Stimulated activated CD4-positive, alpha-beta T cell treated with anti-CD3 and anti-CD28 coated beads, TNF-alpha, amount 100 ng/mL, for 24 hours (primary cell): ENCODE data around the gene TTYH2.
"Not testable (repeated sequence)": the region's sequence is repeated elsewhere in the genome, so short reads cannot be mapped to it uniquely, and the experiment has no call there.

Experiments used
- DNase-seq, 3 experiments: peaks; one replicate each; pipeline ENCODE4 v3.0.0-alpha.2; 2020; ENCODE audit warnings: low read depth in 3 of 3

The TTYH2 gene

DNA sequence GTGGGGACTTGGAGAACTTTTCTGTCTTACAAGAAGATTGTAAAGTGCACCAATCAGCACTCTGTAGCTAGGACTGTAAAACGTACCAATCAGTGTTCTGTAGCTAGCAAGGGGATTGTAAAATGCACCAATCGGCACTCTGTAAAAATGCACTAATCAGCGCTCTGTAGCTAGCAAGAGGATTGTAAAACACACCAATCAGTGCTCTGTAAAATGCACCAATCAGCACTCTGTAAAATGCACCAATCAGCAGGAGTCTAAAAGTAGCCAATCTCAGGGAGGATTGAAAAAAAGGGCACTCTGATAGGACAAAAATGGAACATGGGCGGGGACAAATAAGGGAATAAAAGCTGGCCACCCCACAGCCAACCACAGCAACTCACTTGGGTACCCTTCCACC is 53.7 kb downstream of the TTYH2 start:
- DNase-seq, result not testable (repeated sequence)

DNA sequence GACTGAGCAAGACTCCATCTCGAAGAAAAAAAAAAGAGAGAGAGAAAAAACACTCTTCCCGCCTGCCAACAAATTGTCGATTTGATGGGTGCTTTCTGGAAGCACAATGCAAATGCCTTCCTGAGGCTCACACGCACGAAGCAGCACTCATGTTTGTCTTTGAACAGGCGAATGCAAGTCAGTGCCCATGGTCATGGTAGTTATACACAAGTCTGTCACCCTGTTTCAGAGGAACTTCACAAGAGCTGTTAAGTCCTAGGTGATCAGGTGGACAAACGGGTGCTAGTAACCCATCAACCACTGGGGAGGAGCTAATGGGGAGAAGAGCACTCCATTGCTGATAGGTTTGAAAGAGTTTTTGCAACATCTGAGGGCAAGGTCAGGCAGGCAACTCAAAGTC is 54.2 kb downstream of the TTYH2 start:
- DNase-seq, result no peak

DNA sequence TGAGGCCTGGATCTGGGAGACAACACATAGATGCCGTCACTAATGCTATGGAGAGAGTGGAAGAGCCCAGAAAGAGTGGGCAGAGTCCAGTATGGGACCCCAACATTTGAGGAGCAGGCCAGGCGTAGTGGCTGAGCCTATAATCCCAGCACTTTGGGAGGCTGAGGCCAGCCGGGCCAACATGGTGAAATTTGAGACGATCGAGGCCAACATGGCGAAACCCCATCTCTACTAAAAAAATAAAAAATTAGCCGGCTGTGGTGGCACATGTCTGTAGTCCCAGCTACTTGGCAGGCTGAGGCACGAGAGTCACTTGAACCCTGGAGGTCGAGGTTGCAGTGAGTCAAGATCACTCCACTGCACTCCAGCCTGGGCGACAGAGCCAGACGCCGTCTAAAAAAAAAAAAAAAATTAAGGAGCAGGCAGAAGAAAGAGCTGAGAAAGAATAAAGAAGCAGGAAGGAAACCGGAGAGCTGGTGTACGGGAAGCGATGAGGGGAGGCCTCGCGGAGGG is 54.7 kb downstream of the TTYH2 start:
- no peak for DNase-seq

DNA sequence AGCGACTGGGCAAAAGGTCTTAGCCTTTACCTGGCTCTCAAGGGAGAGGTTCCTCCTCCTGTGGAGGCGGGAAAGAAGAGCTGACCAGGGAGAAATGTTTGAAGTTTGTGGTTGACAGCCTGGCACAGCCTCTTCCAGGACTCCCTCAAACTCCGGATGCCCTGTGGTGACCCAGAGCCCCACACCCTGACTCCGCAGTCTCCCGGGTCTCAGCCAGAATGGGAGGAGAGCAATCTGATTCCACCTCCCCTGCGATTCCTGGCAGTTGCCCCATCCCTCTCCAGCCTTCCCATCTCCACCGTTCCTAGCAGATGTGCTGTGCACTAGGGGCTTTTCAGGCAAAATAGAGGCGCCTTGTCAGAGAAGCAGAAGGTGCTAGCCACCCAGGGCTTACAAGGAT is 55.2 kb downstream of the TTYH2 start:
- no peak for DNase-seq

DNA sequence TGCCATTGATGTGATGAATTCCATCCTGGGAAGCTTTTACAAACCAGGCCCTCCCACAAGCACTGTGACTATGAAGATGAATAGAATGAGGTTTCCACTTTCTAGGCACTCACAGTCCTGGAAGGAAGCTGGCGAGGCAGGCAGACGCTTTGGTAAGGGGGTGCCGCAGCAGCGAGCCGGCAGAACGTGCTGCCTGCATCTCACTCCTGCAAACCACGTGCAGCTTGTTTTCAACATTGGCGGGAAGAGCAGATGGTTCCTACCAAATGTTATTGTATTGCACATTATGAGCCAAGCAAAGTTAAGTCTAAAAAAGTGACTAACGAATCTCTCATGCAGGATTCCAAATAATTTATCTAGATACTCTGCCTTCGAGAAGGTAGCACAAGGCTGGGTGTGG is 57.0 kb downstream of the TTYH2 start:
- DNase-seq, result no peak

DNA sequence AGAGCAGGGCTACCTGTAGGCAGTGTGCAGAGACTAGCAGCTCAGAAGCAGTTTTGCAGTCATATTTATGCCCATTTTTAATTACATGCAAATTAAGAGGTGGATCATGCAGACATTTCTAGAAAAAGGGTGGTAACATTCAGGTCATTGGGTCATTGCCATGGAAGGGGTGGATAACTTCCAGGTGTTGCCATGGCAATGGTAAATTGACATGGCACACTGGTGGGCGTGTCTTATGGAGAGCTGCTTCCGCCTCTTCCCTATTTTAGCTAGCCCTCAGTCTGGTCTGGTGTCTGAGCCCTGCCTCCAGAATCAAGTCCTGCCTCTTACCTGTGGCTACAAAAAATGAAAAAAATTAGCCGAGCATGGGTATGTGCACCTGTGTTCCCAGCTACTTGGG is 57.9 kb downstream of the TTYH2 start:
- DNase-seq, result no peak

DNA sequence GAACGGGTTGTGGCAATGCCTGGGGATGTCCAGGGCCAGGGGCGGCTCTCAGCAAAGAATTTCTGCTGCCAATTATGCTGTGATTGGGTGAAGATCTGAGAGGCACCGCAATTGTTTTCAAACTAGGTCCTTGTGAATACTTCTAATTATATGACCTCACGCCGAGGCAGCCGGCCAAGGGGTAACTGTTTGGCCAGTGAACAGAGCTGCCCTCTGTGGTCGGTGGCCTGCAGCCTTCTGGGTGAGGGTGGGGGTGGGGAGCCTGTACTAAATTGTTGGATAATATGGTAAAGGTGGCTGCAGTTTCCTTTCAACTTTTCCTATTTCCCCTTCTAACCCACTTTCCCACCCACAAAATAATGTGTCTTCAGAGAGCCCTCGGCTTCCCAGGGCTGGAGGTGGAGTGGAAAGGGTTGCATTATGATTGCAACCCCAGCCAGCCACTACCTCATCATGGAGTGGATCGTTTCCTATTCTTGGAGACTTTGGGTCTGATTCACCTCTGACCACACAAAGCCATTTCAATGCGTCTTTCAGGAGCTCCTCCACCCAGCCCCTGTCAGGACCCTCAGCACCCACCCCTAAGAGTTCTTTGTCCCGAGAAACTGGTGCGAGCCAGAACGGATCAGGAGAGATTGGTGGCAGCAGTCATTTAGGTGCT is 58.7 kb downstream of the TTYH2 start:
- no peak for DNase-seq

DNA sequence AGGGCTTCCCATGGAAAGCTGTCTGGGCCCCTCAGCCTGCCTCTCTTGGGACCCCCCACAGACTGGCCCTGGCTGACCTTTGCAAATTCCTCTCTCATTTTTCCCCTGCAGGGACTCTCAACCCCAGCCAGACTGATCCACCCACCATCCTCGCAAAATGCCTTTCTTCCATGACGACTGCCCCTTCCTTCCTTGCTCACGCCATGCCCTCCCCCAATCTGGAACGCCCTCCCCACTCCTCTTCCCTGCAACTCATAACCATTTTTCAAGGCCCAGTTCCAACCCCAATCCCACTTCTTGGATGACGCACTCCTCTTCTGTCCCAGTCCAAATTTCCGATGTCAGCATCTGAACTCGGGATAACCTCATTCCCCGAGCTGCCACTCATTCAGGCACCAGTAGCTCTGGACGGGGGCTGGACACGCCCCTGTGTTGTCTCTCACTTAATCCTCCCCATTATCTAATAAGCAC is 59.4 kb downstream of the TTYH2 start:
- no peak for DNase-seq

DNA sequence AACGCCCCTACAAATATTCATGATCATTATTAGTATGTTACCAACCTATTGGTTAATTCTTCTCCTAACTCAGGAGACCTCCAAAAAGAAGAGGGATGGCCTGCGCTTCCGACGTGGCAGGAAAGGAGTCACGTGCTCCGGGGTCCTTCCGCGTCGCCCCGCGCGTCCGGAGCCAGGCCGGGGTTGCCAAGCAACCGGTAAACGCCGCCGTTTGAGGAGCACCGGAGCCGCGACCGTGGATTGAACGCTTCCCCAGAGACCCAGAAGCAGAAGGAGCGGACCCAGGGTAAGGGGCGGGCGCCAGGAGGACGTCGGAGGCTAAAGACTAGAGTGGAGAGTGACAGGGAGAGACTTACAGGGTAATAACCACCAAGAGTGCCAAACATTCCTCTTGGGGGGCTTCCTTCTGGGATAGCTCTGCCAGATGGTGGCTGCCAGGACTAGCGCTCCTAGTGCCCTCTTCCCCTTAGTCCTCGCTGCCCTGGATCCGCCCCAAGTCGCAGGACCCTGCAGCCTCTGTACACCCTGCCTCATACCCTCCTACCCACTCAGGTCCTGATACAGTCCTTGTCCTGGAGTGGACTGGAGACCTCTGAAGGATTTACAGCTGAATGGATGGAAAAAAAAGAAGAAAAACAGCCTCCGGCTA is 60.8 kb downstream of the TTYH2 start, which contains the start of gene DNAI2:
Gene DNAI2, plus strand, starts transcription at position 175 of the 649 bp plus-strand sequence. CDS start 7,584 bp downstream, outside the sequence.
- DNase-seq, result no peak

DNA sequence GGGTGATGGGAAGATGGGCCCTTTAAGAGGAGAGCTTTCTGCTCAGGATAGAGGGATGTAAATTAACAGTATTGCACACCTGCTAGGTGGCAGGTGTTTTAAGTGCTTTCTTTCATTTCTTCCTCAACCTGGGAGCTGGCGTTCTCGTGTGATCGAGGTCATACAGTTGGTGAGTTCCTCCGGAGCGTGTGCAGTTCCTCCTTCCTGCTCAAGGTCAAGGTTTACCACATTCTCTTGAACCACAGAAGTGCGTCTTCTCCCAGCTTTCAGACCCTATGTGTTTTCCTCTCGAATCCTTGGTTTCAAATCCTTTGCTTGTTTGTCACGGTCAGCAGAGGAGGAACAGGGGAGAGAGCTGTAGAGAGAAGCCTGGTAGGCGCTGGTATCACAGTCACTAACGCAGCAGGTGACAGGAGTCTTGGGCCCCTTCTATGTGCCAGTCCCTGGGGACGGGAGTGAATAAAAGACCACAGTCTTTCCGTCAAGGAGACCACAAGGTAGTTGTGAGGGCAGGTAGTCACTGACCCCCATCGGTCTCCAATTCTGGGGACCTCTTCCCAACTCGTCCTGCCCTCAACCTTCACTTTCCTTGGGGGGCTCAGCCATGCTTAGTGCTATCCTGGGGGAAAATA is 61.5 kb downstream of the TTYH2 start:
- no peak for DNase-seq

DNA sequence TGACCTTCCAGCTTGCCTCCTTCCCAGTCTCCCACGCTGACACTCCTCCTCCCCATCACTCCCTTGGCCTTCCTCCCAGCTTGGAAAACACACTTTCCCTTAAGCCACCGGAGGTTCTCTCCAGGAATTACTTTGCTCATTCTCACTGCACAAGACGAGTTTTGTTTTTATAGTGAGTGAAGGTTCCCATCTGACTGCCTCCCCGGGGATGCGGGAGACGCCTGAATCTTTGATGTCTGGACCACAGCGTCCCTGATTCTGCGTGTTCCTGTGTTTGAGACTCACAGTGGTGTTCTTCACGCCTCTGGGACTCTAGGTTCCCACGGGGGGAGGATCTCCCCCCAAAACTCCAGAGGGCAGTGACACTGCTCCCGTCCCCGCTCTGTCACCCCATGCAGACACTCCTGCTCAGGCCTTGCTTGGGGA is 62.7 kb downstream of the TTYH2 start:
- DNase-seq, result no peak

DNA sequence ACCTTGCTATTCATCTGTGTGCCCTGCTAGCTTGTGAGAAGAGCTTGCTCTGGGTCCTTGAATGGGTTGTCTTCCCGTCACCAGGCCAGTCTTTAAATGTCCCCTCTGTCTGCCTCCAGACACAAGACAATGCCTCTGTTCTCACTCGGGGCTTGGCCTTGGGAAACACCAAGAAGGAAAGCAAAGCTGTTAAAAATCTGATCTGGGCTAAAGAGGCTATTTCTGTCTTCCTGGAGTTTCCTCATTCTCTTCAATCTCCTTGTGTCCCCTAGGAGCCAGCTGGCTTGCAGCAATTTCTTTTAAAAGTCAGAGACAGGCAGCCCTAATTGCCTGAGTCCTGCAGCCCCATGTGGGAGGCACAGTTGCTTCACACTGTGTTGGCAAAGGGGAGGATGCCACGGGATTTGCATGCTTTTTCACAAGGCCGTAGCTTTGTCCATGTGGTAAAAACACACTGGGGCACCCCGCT is 63.2 kb downstream of the TTYH2 start:
- DNase-seq, result no peak

DNA sequence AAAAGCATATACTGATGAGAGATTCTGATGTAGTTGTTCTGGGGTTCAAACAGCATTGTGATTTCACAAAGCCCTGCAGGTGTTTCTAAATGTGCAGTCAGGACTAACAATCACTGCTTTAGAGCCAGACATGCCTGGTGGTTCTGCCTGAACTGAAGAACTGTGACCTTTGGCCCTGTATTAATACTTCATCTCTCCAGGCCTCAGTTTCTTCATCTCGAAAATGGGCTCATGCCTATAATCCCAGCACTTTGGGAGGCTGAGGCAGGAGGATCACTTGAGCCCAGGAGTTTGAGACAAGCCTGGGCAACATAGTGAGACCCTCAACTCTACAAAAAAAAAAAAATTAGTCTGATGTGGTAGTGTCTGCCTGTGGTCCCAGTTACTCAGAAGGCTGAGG is 64.6 kb downstream of the TTYH2 start:
- DNase-seq, result no peak

DNA sequence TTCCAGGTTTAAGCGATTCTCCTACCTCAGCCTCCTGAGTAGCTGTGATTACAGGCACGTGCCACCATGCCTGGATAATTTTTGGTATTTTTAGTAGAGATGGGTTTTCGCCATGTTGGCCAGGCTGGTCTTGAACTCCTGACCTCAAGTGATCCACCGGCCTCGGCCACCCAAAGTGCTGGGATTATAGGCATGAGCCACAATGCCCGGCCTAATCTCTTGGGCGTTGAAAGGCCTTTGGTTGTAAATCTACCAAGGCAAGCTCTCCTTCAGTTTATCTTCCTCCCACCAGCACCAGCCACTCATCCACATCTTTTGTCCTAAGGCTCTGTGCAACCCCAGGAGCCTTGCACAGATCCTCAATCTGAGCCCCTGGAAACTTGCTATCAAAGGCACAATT is 66.2 kb downstream of the TTYH2 start:
- not testable (repeated sequence) for DNase-seq

DNA sequence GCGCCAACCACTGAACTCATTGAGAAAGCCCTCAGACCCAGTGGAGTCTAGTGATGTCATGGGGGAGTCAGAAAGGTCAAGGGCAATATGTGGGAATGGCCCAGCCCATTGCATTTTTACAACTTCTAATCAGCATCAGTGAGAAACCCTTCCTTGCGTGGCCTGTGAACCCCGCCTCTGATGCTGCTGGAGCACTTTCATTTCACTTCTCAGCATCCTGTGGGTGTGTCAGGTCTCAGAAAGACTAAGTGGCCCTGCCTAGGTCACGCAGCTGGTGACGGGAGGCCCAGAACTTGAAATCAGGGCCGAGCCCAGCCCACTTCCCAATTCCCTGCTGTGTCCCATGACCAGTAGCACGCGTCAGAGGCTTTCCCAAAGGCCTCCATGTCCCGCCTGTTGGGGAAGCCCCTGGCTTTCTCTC is 66.7 kb downstream of the TTYH2 start:
- peak; percentile 22 to 57 (median 34) for DNase-seq

DNA sequence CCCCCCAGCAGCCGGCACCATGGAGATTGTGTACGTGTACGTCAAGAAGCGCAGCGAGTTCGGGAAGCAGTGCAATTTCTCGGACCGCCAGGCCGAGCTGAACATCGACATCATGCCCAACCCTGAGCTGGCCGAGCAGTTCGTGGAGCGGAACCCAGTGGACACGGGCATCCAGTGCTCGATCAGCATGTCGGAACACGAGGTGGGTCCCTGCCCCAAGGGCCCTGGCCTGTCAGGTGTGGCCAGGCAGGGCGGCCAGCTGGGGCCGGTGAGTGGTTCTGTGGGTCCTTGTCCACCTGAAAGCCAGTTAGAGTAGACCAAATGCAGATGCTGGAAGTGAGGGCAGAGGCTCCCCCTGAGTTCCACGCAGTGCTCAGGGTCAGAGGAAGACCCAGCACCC is 68.4 kb downstream of the TTYH2 start:
- no peak for DNase-seq

DNA sequence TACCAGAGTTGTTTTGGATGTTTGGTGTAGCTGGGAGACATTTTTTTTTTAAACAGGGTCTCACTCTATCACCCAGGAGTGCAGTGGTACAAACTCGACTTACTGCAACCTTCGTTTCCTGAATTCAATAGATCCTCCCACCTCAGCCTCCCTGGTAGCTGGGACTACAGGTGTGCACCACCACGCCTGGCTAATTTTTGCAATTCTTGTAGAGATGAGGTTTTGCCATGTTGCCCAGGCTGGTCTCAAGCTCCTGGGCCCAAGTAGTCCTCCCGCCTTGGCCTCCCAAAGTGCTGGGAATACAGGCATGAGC is 68.9 kb downstream of the TTYH2 start:
- not testable (repeated sequence) for DNase-seq

DNA sequence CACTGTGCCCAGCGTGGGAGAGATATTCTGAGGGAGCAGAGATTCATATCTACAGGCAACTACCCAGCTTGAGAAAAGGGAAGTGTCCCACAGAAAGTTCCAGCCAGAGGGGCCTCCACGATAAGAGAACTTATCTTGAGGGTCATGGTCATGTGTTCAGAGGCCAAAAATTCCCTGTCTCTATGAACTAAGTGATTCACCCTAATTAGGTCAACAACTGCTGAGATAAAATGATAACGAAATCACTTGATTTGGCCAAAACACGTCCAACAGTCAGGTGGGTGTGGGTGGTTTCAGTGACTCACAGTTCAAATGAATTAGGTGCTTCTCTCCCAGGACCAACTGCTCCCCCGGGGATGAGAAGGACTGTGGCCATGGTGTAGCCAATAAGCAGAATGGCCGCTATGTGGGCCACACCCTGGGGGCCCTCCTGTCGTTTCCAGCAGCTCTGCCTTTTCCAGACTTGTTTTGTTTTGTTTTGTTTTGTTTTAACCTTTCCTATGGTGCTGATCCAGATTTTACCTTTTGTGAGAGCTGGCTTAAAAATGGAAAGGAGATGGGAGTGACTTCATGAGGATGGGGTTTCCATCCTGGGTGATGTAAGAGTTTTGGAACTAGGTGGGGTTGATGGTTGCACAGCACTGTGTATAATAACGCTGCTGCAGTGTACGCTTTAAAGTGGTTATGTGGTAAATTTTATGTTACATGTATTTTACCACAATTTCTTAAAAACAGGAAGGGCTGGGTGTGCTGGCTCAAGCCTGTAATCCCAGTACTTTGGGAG is 69.4 kb downstream of the TTYH2 start:
- peak in 2 of 3 experiments; percentile 34 to 62 for DNase-seq

DNA sequence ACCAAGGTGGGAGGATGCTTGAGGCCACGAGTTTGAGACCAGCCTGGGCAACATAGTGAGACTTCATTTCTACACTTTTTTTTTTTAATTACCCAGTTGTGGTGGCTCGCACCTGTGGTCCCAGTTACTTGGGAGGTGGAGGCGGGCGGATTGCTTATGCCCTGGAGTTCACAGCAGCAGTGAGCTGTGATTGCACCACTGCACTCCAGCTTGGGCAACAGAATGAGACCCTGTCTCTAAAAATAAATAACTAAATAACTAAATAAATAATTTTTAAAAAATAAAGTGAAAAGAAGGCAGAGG is 70.0 kb downstream of the TTYH2 start:
- no peak for DNase-seq

DNA sequence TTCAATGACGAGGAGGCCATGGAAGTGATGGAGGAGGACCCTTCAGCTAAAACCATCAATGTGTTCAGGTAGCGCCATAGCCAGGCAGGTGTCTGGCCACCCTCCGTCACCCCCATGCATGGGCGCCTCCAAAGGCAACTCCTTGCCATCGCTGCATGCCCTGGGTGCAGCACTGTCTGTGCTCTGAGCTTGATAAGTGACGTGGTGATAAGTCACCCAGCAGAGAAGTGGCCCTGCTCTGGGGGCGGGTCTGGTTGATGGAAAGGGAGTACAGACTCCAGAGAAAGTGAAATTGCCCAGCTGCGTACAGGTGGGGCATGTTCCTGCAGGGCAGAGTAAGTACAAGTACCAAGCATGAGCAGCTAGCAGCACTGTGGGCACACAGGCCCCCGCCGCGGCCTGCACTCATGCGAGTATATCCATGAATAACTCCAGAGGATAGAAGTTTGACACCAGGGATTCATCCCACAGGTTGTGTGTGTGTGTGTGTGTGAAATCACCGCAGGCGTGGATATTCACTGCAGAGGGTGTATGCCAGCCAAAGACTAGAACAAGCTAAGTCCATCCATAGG is 73.7 kb downstream of the TTYH2 start:
- DNase-seq, result no peak

DNA sequence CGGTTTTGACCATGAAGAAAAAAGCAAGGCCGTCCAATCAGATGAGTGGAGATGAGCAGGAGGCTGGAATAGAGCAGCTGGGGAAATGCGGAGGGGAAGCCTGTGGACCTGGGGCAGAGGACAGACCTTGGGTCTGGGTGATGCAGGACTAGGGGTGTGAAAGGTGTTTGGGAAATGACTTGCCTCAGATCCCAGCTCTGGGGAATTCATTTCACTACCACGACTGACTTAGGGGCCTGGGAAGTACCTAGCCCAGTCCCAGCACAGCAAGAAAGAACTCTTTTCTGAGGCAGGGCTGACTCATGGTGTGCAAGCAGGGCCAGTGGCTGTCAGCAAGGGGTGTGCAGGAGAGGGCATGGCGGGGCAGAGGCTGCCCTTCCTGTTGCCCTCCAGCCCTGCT is 75.4 kb downstream of the TTYH2 start:
- DNase-seq, result peak in 1 of 3 experiments; percentile 28

DNA sequence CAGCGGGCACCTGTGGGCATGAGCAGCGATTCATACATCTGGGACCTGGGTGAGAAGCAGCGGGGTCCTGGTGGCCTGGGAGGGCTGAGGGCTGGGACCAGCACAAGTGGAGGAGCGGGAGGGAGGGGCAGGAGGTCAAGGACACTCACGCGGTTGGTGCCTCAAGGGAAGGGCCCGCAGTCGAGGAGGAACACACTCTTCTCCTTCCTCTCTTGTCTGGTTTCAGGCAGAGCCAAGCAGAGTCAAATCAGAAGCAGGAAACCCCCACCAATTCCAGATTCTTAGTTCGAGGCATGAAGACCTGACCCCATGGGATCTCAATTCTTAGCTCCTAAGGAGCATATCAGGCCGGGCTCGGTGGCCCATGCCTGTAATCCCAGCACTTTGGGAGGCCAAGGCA is 76.3 kb downstream of the TTYH2 start:
- no peak for DNase-seq
